Astrocyte of the spinal cord (primary cell): ENCODE data around the gene OTOS.

Source experiments
- DNase-seq: peaks from one replicate; pipeline ENCODE4 v3.0.0; 2011; ENCODE audit warnings: low read depth, low spot score
- H3K4me3 ChIP-seq: 2 replicates; pipeline ENCODE4 v1.5.1; 2011; ENCODE audit warnings: low read depth, mild to moderate bottlenecking, low read length, moderate library complexity
- in situ Hi-C: cut with HindIII; loops from 2 replicates; pipeline ENCODE4 v1.10.0; 2017; ENCODE audit warnings: low sequenced_read_pairs
- TF ChIP-seq, protein P1 (sequence below): IDR thresholded peaks from 2 replicates; pipeline ENCODE4 v1.5.1; 2012; ENCODE audit warnings: low read depth, mild to moderate bottlenecking, low read length, inconsistent platforms

The OTOS gene

DNA sequence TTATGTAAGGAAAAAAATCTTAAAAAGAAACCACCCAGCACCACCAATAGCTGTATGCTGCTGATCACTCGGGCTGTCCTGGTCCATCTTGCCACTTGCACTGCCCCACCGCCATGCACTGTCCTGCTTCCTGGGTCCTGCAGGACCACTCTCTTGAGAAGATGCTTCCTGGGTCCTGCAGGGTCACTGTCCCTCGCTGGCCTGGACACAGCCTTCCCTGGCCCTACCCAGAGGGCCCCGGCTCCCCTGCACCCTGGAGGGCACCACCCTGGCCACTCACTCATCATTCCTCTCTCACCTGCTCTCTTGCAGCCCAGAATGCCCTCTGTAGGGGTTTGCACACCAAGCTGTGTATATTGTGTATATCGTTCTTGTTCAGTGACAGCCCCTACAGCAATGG lies 2.4 kb upstream of the OTOS start:
- in situ Hi-C loops = no loop called here
- TF ChIP-seq, protein P1, sequence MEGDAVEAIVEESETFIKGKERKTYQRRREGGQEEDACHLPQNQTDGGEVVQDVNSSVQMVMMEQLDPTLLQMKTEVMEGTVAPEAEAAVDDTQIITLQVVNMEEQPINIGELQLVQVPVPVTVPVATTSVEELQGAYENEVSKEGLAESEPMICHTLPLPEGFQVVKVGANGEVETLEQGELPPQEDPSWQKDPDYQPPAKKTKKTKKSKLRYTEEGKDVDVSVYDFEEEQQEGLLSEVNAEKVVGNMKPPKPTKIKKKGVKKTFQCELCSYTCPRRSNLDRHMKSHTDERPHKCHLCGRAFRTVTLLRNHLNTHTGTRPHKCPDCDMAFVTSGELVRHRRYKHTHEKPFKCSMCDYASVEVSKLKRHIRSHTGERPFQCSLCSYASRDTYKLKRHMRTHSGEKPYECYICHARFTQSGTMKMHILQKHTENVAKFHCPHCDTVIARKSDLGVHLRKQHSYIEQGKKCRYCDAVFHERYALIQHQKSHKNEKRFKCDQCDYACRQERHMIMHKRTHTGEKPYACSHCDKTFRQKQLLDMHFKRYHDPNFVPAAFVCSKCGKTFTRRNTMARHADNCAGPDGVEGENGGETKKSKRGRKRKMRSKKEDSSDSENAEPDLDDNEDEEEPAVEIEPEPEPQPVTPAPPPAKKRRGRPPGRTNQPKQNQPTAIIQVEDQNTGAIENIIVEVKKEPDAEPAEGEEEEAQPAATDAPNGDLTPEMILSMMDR = no peak
- no peak for DNase-seq
- H3K4me3 ChIP-seq = no peak overlapping the region

- in situ Hi-C loops = no loop called here
- TF ChIP-seq, protein P1 = no peak
- no peak for DNase-seq
- no peak overlapping the region for H3K4me3 ChIP-seq
These were observed 1.9 kb upstream of the OTOS start for GRCh38 chr2:240142256-240142775.

GRCh38 chr2:240141736-240142135 lies 1.3 kb upstream of the OTOS start:
- no peak overlapping the region for H3K4me3 ChIP-seq

DNA sequence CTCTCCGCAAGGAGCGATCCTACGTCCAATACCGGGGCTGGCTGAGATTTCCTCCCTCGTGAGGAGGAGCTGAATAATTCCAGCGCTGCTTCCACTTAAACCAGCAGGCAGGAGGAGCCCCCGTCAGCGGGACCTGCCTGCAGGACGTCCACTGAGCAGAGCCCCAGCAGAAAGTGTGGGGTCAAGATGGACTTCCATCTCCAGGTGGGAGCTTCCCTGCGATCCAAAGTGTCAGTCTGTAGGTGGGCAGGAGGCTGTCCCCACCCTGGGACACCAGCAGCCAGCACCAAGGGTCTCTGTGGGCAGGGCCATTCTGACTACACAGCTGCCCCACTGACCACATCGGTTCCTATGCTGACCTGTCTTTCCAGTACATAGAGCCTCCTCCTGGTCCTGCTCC lies 462 bp upstream of the OTOS start:
- H3K4me3 ChIP-seq = no peak overlapping the region
- DNase-seq = no peak
- in situ Hi-C loops = no loop called here
- TF ChIP-seq, protein P1 = no peak

More at GRCh38 chr2:240141736-240142135, 1.3 kb upstream of the OTOS start:
- in situ Hi-C loops = no loop called here
- no peak for DNase-seq
- TF ChIP-seq, protein P1 = no peak

DNA sequence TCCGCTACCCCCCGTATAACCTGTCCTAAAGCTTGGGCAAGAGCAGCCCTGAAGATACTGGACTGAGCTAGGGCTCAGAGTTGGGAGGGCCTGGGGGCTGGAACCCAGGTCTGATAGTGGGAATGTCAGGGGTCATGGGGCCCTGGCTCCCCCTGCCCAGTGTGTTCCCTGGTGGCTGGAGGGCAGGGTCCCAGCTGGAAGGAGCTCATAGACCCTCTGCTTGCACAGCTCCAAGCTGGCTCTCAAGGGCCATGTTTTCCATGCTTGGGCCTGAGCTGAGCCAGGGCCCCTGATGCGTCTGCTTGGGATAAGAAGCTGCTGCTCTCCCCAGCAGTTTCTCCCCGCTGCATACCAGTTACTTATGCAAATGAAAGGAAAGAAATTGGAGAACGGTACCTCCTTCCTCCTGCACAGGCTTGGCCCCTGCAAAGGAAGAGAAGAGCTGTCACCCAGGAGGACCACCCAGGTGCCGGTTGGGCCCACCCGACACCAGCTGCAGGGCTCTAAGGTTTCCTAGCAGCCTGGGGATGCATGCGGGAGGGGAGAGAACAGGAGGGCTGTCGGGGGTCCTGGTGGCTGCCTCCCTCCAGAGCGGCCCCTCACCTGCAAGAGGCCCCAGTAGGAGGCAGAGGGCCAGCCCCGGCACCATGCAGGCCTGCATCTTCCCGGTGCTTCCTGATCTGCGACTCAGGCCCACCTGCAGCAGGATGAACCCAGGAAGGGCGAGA lies 628 bp downstream of the OTOS start:
- H3K4me3 ChIP-seq = no peak overlapping the region
- TF ChIP-seq, protein P1 = no peak
- in situ Hi-C loops = no loop called here
- DNase-seq = no peak

- in situ Hi-C loops = no loop called here
- DNase-seq = no peak
- H3K4me3 ChIP-seq = no peak overlapping the region
- TF ChIP-seq, protein P1 = no peak
These were observed 1.4 kb downstream of the OTOS start for GRCh38 chr2:240139011-240139441.
